NCI-H1092 treated with DMSO at 0.1 percent for 48 hours (cell line): ENCODE data around the gene UTP18.
A peak's percentile ranks its signal among the peaks of the same experiment; 100 is the strongest.
"Not testable (repeated sequence)": the region's sequence is repeated elsewhere in the genome, so short reads cannot be mapped to it uniquely, and the experiment has no call there.

ENCODE experiments used
- DNase-seq: peaks from one replicate; lab custom pipeline; 2025; lab: John Stamatoyannopoulos, UW

Gene UTP18

GRCh38 chr17:51258756-51259563 is 1.4 kb upstream of the UTP18 start:
- no peak for DNase-seq

GRCh38 chr17:51259564-51260236 is 646 bp upstream of the UTP18 start, which contains the start of gene MBTD1:
TSS of gene MBTD1 (minus strand) at chr17:51260049. CDS start at chr17:51225161, 34,888 bp downstream.
- peak; percentile 98 for DNase-seq

- DNase-seq: peak; percentile 71
Measured at GRCh38 chr17:51261024-51261963, 948 bp downstream of the UTP18 start.

- no peak for DNase-seq
Measured at GRCh38 chr17:51263006-51263405, 2.7 kb downstream of the UTP18 start.

- not testable (repeated sequence) for DNase-seq
Measured at GRCh38 chr17:51264466-51264865, 4.1 kb downstream of the UTP18 start.

GRCh38 chr17:51269991-51270390 is 9.6 kb downstream of the UTP18 start:
- DNase-seq: no peak

- DNase-seq: no peak
Measured at GRCh38 chr17:51270636-51271035, 10.3 kb downstream of the UTP18 start.

GRCh38 chr17:51272812-51273211 is 12.5 kb downstream of the UTP18 start:
- DNase-seq: no peak

GRCh38 chr17:51275381-51275780 is 15.0 kb downstream of the UTP18 start:
- no peak for DNase-seq

- DNase-seq: no peak
Measured at GRCh38 chr17:51279183-51279582, 18.8 kb downstream of the UTP18 start.

GRCh38 chr17:51287412-51287811 is 27.1 kb downstream of the UTP18 start:
- DNase-seq: no peak

GRCh38 chr17:51289696-51290111 is 29.4 kb downstream of the UTP18 start:
- no peak for DNase-seq

- DNase-seq: not testable (repeated sequence)
Measured at GRCh38 chr17:51294338-51294737, 34.0 kb downstream of the UTP18 start.

GRCh38 chr17:51298508-51299371 is 38.4 kb downstream of the UTP18 start:
- DNase-seq: peak; percentile 2

- DNase-seq: no peak
Measured at GRCh38 chr17:51299859-51300258, 39.5 kb downstream of the UTP18 start.

- DNase-seq: no peak
Measured at GRCh38 chr17:51305182-51305581, 44.8 kb downstream of the UTP18 start.

GRCh38 chr17:51312003-51312402 is 51.7 kb downstream of the UTP18 start:
- DNase-seq: not testable (repeated sequence)

GRCh38 chr17:51319186-51319585 is 58.8 kb downstream of the UTP18 start:
- DNase-seq: no peak

- DNase-seq: peak; percentile 6
Measured at GRCh38 chr17:51322390-51323029, 62.2 kb downstream of the UTP18 start.

GRCh38 chr17:51325471-51325870 is 65.1 kb downstream of the UTP18 start:
- no peak for DNase-seq
